ENCODE data around the gene SPOP.
"Not testable (repeated sequence)": the region's sequence is repeated elsewhere in the genome, so short reads cannot be mapped to it uniquely, and the experiment has no call there.

Gene SPOP

GRCh38 chr17:49677933-49678847 is at the start of gene SPOP:
TSS of gene SPOP (minus strand) at chr17:49678097. CDS start at chr17:49622810, 55,287 bp downstream.
- peaks cover 40% of the 10 kb centered on the region for H3K4me1 Mint-ChIP-seq (ENCODE audit: low read depth)
- H3K27ac Mint-ChIP-seq = peak within 1 kb of the TSS; percentile 95
- peaks cover 28% of the 10 kb centered on the region for H3K36me3 Mint-ChIP-seq (ENCODE audit: low read depth)
- H3K9me3 Mint-ChIP-seq = no peaks in the 10 kb centered on the region
- no peaks in the 10 kb centered on the region for H3K27me3 Mint-ChIP-seq
- H3K4me3 Mint-ChIP-seq = peak within 1 kb of the TSS; percentile 93

DNA sequence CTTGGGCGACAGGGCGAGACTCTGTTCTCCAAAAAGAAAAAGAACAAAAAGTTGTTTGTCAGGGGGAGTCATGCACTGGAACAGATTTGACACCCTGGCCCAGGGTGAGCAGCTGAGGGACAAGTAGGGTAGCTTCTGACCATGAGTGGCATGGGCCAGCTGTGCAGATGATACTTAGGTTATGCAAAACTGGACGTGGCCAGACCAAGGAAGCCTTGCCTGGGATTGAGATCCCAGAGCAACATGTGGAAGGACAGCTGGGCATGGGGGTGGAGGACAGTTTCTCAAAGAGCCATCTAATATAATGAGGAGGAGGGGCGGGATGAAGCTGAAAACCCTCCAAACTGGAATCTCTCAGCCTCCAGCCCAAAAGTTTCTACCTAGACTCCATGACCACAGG is 49.5 kb upstream of the SPOP start:
- Mint-ChIP-seq H3K27ac (peak overlapping the region; percentile 7), H3K36me3 (ENCODE audit: low read depth) (peaks cover 26% of the 10 kb centered on the region), H3K9me3 (no peaks in the 10 kb centered on the region), H3K4me3 (no peak overlapping the region), H3K27me3 (no peaks in the 10 kb centered on the region), H3K4me1 (ENCODE audit: low read depth) (peaks cover 58% of the 10 kb centered on the region)

- no peak overlapping the region for H3K27ac Mint-ChIP-seq
- H3K27me3 Mint-ChIP-seq = no peaks in the 10 kb centered on the region
- peaks cover 45% of the 10 kb centered on the region for H3K4me1 Mint-ChIP-seq (ENCODE audit: low read depth)
- no peak overlapping the region for H3K4me3 Mint-ChIP-seq
- peaks cover 30% of the 10 kb centered on the region for H3K36me3 Mint-ChIP-seq (ENCODE audit: low read depth)
- no peaks in the 10 kb centered on the region for H3K9me3 Mint-ChIP-seq
These were observed 47.7 kb upstream of the SPOP start for GRCh38 chr17:49725452-49726130.

GRCh38 chr17:49724552-49724951 is 46.7 kb upstream of the SPOP start:
- not testable (repeated sequence) for H3K9me3 Mint-ChIP-seq, H3K4me3 Mint-ChIP-seq, H3K27me3 Mint-ChIP-seq, H3K27ac Mint-ChIP-seq
- peaks cover 30% of the 10 kb centered on the region for H3K36me3 Mint-ChIP-seq (ENCODE audit: low read depth)
- H3K4me1 Mint-ChIP-seq (ENCODE audit: low read depth) = peaks cover 34% of the 10 kb centered on the region

GRCh38 chr17:49723423-49723822 is 45.5 kb upstream of the SPOP start:
- Mint-ChIP-seq H3K27me3 (no peaks in the 10 kb centered on the region), H3K9me3 (no peaks in the 10 kb centered on the region), H3K4me3 (no peak overlapping the region), H3K36me3 (ENCODE audit: low read depth) (peaks cover 28% of the 10 kb centered on the region), H3K4me1 (ENCODE audit: low read depth) (peaks cover 24% of the 10 kb centered on the region), H3K27ac (no peak overlapping the region)

DNA sequence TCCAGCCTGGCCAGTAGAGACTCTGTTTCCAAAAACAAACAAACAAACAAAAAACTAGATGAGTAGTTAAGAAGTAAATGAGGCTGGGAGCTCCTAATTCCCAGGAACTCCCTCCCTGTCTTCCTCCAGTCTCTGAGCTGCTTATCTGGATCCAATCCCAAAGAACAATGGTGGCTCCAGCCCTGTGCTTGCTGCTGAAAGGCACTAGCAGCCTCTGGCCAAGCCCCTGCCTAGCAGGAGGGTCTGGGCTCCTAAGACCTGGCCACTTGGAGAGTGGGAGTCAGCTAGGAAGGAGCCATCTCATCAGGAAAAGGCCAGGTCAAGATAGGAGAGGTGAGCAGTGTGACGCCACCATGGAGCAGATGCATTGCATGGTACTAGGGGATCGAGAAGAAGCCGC is 44.2 kb upstream of the SPOP start:
- no peak overlapping the region for H3K4me3 Mint-ChIP-seq
- H3K4me1 Mint-ChIP-seq (ENCODE audit: low read depth) = peaks cover 30% of the 10 kb centered on the region
- peak overlapping the region; percentile 49 for H3K27ac Mint-ChIP-seq
- no peaks in the 10 kb centered on the region for H3K9me3 Mint-ChIP-seq
- H3K27me3 Mint-ChIP-seq = no peaks in the 10 kb centered on the region
- peaks cover 39% of the 10 kb centered on the region for H3K36me3 Mint-ChIP-seq (ENCODE audit: low read depth)

GRCh38 chr17:49717371-49717861 is 39.5 kb upstream of the SPOP start:
- Mint-ChIP-seq H3K4me1 (ENCODE audit: low read depth) (peaks cover 47% of the 10 kb centered on the region), H3K9me3 (no peaks in the 10 kb centered on the region), H3K27me3 (no peaks in the 10 kb centered on the region), H3K4me3 (peak overlapping the region; percentile 68), H3K27ac (peak overlapping the region; percentile 99), H3K36me3 (ENCODE audit: low read depth) (peaks cover 54% of the 10 kb centered on the region)

- Mint-ChIP-seq H3K27me3 (no peaks in the 10 kb centered on the region), H3K4me3 (peak overlapping the region; percentile 81), H3K9me3 (no peaks in the 10 kb centered on the region), H3K4me1 (ENCODE audit: low read depth) (peaks cover 47% of the 10 kb centered on the region), H3K36me3 (ENCODE audit: low read depth) (peaks cover 52% of the 10 kb centered on the region), H3K27ac (peak overlapping the region; percentile 99)
These were observed 38.9 kb upstream of the SPOP start for GRCh38 chr17:49716668-49717364.

- peaks cover 47% of the 10 kb centered on the region for H3K4me1 Mint-ChIP-seq (ENCODE audit: low read depth)
- no peaks in the 10 kb centered on the region for H3K9me3 Mint-ChIP-seq
- peaks cover 54% of the 10 kb centered on the region for H3K36me3 Mint-ChIP-seq (ENCODE audit: low read depth)
- H3K27me3 Mint-ChIP-seq = no peaks in the 10 kb centered on the region
- peak overlapping the region; percentile 99 for H3K27ac Mint-ChIP-seq
- H3K4me3 Mint-ChIP-seq = peak overlapping the region; percentile 81
These were observed 37.9 kb upstream of the SPOP start for GRCh38 chr17:49715717-49716279.

GRCh38 chr17:49715216-49715615 is 37.3 kb upstream of the SPOP start:
- peak overlapping the region; percentile 81 for H3K4me3 Mint-ChIP-seq
- peaks cover 48% of the 10 kb centered on the region for H3K4me1 Mint-ChIP-seq (ENCODE audit: low read depth)
- H3K36me3 Mint-ChIP-seq (ENCODE audit: low read depth) = peaks cover 57% of the 10 kb centered on the region
- no peaks in the 10 kb centered on the region for H3K27me3 Mint-ChIP-seq
- peak overlapping the region; percentile 99 for H3K27ac Mint-ChIP-seq
- H3K9me3 Mint-ChIP-seq = no peaks in the 10 kb centered on the region

- H3K4me1 Mint-ChIP-seq (ENCODE audit: low read depth) = peaks cover 48% of the 10 kb centered on the region
- no peaks in the 10 kb centered on the region for H3K27me3 Mint-ChIP-seq
- H3K36me3 Mint-ChIP-seq (ENCODE audit: low read depth) = peaks cover 47% of the 10 kb centered on the region
- no peaks in the 10 kb centered on the region for H3K9me3 Mint-ChIP-seq
- peak overlapping the region; percentile 98 for H3K27ac Mint-ChIP-seq
- peak overlapping the region; percentile 94 for H3K4me3 Mint-ChIP-seq
These were observed 30.8 kb upstream of the SPOP start for GRCh38 chr17:49708515-49709183.

DNA sequence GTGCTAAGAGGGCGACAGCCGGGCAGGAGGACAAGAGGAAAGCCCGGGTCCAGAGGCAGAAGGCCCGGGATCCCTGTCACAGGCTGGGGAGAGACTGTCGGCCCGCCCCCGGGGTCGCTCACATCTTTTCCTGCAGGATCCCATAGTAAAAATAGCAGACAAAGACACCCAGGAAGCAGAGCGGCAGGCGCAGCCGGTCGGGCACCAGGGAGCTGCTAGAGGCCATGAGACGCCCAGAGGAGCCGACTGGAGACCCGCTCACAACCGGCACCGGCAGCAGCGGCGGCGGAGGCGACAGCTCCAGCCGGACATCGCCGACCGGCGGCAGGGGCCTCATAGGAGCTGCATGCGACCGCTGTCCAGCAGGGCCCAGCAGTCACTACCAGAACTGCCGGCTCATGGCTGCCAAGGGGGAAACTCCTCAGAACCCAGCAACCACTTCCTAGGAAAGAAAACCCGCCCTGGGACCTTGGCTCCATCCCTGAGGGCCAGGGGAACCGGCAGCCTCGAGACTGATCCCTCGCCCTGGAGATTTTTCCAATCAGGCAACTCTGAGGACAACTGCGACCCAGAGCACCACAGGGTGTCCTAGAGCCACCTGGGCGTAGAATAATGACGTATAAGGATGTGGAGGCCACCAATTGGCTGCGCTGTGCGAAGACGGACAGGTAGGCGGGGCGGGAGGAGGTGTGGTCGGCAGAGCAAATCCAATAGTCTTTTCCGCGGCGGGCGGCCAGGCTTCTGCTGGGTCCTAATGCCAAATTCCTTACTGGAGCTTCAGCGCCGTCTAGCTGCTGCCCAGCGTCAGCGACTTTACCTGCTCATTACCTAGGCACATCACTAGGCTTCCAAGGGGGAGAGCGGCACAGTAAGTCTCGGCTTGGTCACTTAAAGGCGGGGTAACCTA is 30.0 kb upstream of the SPOP start, which contains the start of gene SLC35B1:
Gene SLC35B1 (minus strand): TSS at position 357 of the 907 bp plus-strand sequence. CDS start 131 bp downstream, at position 226.
- H3K27me3 Mint-ChIP-seq = no peaks in the 10 kb centered on the region
- H3K36me3 Mint-ChIP-seq (ENCODE audit: low read depth) = peaks cover 51% of the 10 kb centered on the region
- H3K4me1 Mint-ChIP-seq (ENCODE audit: low read depth) = peaks cover 47% of the 10 kb centered on the region
- H3K4me3 Mint-ChIP-seq = peak within 1 kb of the TSS; percentile 94
- H3K27ac Mint-ChIP-seq = peak within 1 kb of the TSS; percentile 98
- H3K9me3 Mint-ChIP-seq = no peaks in the 10 kb centered on the region

DNA sequence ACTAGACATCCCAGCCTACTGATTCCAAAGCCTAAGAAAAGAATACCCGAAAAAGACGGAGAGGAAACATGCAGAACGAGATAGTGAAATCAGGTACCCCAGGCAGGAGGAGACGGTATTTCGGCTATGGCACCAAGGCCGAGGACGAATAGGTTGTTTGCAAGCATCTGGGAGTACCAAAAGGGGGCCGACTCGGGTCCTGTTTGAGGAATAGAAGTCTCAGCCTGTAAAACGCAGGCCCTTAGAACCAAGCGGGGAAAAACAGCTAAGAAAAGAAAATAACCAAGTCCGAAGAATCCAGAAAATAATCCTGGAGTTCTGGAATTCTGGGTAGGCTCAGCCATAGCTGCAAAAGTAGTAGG is 29.3 kb upstream of the SPOP start:
- peak overlapping the region; percentile 94 for H3K4me3 Mint-ChIP-seq
- H3K36me3 Mint-ChIP-seq (ENCODE audit: low read depth) = peaks cover 51% of the 10 kb centered on the region
- H3K27me3 Mint-ChIP-seq = no peaks in the 10 kb centered on the region
- H3K4me1 Mint-ChIP-seq (ENCODE audit: low read depth) = peaks cover 47% of the 10 kb centered on the region
- H3K27ac Mint-ChIP-seq = peak overlapping the region; percentile 98
- H3K9me3 Mint-ChIP-seq = no peaks in the 10 kb centered on the region
